NCI-H82 treated with DMSO at 0.1 percent for 48 hours (cell line): ENCODE data around the gene L3MBTL4.
"Not testable (repeated sequence)": the region's sequence is repeated elsewhere in the genome, so short reads cannot be mapped to it uniquely, and the experiment has no call there.

Experiments
- DNase-seq: peaks from one replicate; lab custom pipeline; 2025; ENCODE audit not compliant: unreplicated experiment; lab: John Stamatoyannopoulos, UW

Gene L3MBTL4

GRCh38 chr18:6200204-6200774, 214.4 kb downstream of the L3MBTL4 start:
- DNase-seq: no peak

- DNase-seq: no peak
These were observed 214.9 kb downstream of the L3MBTL4 start for GRCh38 chr18:6199777-6200176.

- no peak for DNase-seq
These were observed 216.1 kb downstream of the L3MBTL4 start for GRCh38 chr18:6198585-6198984.

- no peak for DNase-seq
These were observed 220.1 kb downstream of the L3MBTL4 start for GRCh38 chr18:6194640-6195039.

GRCh38 chr18:6185782-6186181, 228.9 kb downstream of the L3MBTL4 start:
- DNase-seq: not testable (repeated sequence)

- DNase-seq: no peak
These were observed 239.5 kb downstream of the L3MBTL4 start for GRCh38 chr18:6174983-6175745.

GRCh38 chr18:6170604-6171003, 244.1 kb downstream of the L3MBTL4 start:
- DNase-seq: no peak

GRCh38 chr18:6161549-6161948, 253.2 kb downstream of the L3MBTL4 start:
- DNase-seq: no peak

- DNase-seq: no peak
These were observed 255.3 kb downstream of the L3MBTL4 start for GRCh38 chr18:6159426-6159825.

GRCh38 chr18:6158958-6159357, 255.8 kb downstream of the L3MBTL4 start:
- no peak for DNase-seq

GRCh38 chr18:6156446-6156845, 258.3 kb downstream of the L3MBTL4 start:
- no peak for DNase-seq

- DNase-seq: no peak
These were observed 259.0 kb downstream of the L3MBTL4 start for GRCh38 chr18:6155707-6156106.

GRCh38 chr18:6150430-6150829, 264.3 kb downstream of the L3MBTL4 start:
- no peak for DNase-seq

GRCh38 chr18:6146307-6146661, 268.4 kb downstream of the L3MBTL4 start:
- DNase-seq: no peak

GRCh38 chr18:6145645-6146306, 268.9 kb downstream of the L3MBTL4 start:
- no peak for DNase-seq

GRCh38 chr18:6139007-6139406, 275.7 kb downstream of the L3MBTL4 start:
- no peak for DNase-seq

GRCh38 chr18:6135901-6136300, 278.8 kb downstream of the L3MBTL4 start:
- not testable (repeated sequence) for DNase-seq

- not testable (repeated sequence) for DNase-seq
These were observed 279.7 kb downstream of the L3MBTL4 start for GRCh38 chr18:6135029-6135428.

- DNase-seq: no peak
These were observed 281.9 kb downstream of the L3MBTL4 start for GRCh38 chr18:6132751-6133368.

GRCh38 chr18:6120820-6121279, 293.9 kb downstream of the L3MBTL4 start:
- DNase-seq: no peak

- no peak for DNase-seq
These were observed 294.9 kb downstream of the L3MBTL4 start for GRCh38 chr18:6119761-6120160.

- no peak for DNase-seq
These were observed 296.6 kb downstream of the L3MBTL4 start for GRCh38 chr18:6118080-6118479.
